HAP-1 (cell line): ENCODE results near the gene SIK3.
"Not testable (repeated sequence)": the region's sequence is repeated elsewhere in the genome, so short reads cannot be mapped to it uniquely, and the experiment has no call there.

ENCODE experiments used
- DNase-seq, 2 experiments: peaks; one replicate each; pipeline ENCODE4 v3.0.0-alpha.2; 2016 to 2020; ENCODE audit warnings: low spot score in 2 of 2
- H3K27me3 ChIP-seq: fragments of 250-450 bp; sonication (Bioruptor Pico); 2 replicates; pipeline ENCODE4 v1.5.1; 2020; ENCODE audit warnings: low read depth, mild to moderate bottlenecking, moderate library complexity
- H3K36me3 ChIP-seq: fragments of 250-450 bp; sonication (Bioruptor Pico); replicated peaks from 2 replicates; pipeline ENCODE4 v1.5.1; 2020; ENCODE audit warnings: mild to moderate bottlenecking
- H3K4me1 ChIP-seq: fragments of 250-450 bp; sonication (Bioruptor Pico); 2 replicates; pipeline ENCODE4 v1.5.1; 2020; ENCODE audit warnings: mild to moderate bottlenecking
- H3K4me3 ChIP-seq: fragments of 250-450 bp; sonication (Bioruptor Pico); 2 replicates; pipeline ENCODE4 v1.5.1; 2020; ENCODE audit warnings: mild to moderate bottlenecking, moderate library complexity
- H3K9me3 ChIP-seq: fragments of 250-450 bp; sonication (Bioruptor Pico); 2 replicates; pipeline ENCODE4 v1.5.1; 2020; ENCODE audit warnings: mild to moderate bottlenecking, moderate library complexity
- in situ Hi-C: fragments of 300-500 bp; cut with MboI; formaldehyde crosslinking; loops from 3 replicates; pipeline ENCODE4 v1.14.3; 2020; ENCODE audit warnings: low sequenced_read_pairs, inconsistent platforms, mixed read lengths

Gene SIK3

GRCh38 chr11:116838321-116839084 is 259.7 kb downstream of the SIK3 start:
- in situ Hi-C loops, result no loop called here
- no peak for DNase-seq
- Histone ChIP-seq H3K27me3 (no peaks in the 10 kb centered on the region), H3K36me3 (no peaks in the 10 kb centered on the region; the same call in 1 of the 2 replicates), H3K4me3 (no peak overlapping the region), H3K4me1 (peaks cover 7% of the 10 kb centered on the region), H3K9me3 (no peaks in the 10 kb centered on the region)

GRCh38 chr11:116837231-116838091 is 260.8 kb downstream of the SIK3 start, which contains the start of gene APOA1:
TSS of gene APOA1 (minus strand) at chr11:116837622. CDS start at chr11:116837387, 235 bp downstream.
- H3K4me3 ChIP-seq, result no peak within 1 kb of the TSS
- peaks cover 7% of the 10 kb centered on the region for H3K4me1 ChIP-seq
- no peaks in the 10 kb centered on the region for H3K9me3 ChIP-seq
- in situ Hi-C loops, result no loop called here
- H3K27me3 ChIP-seq, result no peaks in the 10 kb centered on the region
- H3K36me3 ChIP-seq, result no peaks in the 10 kb centered on the region
- no peak for DNase-seq

- Histone ChIP-seq H3K4me1 (peaks cover 7% of the 10 kb centered on the region), H3K4me3 (no peak overlapping the region), H3K36me3 (no peaks in the 10 kb centered on the region), H3K9me3 (no peaks in the 10 kb centered on the region), H3K27me3 (no peaks in the 10 kb centered on the region)
- in situ Hi-C loops, result no loop called here
- DNase-seq, result no peak
Observed at GRCh38 chr11:116836632-116836991, 261.6 kb downstream of the SIK3 start.

GRCh38 chr11:116835791-116836631 is 262.2 kb downstream of the SIK3 start:
- Histone ChIP-seq H3K36me3 (no peaks in the 10 kb centered on the region), H3K4me3 (peak overlapping the region; percentile 27), H3K27me3 (no peaks in the 10 kb centered on the region), H3K4me1 (peaks cover 7% of the 10 kb centered on the region), H3K9me3 (no peaks in the 10 kb centered on the region)
- in situ Hi-C loops, result no loop called here
- peak; percentile 85 to 91 for DNase-seq

- Histone ChIP-seq H3K9me3 (no peaks in the 10 kb centered on the region), H3K36me3 (no peaks in the 10 kb centered on the region), H3K4me3 (peak overlapping the region; percentile 27), H3K4me1 (peaks cover 7% of the 10 kb centered on the region), H3K27me3 (no peaks in the 10 kb centered on the region)
- in situ Hi-C loops, result no loop called here
- no peak for DNase-seq
Observed at GRCh38 chr11:116835042-116835772, 263.0 kb downstream of the SIK3 start.

- H3K4me3 ChIP-seq, H3K27me3 ChIP-seq, H3K9me3 ChIP-seq, H3K4me1 ChIP-seq, in situ Hi-C loops, H3K36me3 ChIP-seq, DNase-seq: not testable (repeated sequence)
Observed at GRCh38 chr11:116834535-116835041, 263.6 kb downstream of the SIK3 start.

GRCh38 chr11:116833816-116834534 is 264.3 kb downstream of the SIK3 start:
- no peaks in the 10 kb centered on the region for H3K27me3 ChIP-seq

GRCh38 chr11:116833491-116833815 is 264.8 kb downstream of the SIK3 start:
- no peaks in the 10 kb centered on the region for H3K9me3 ChIP-seq
- DNase-seq, result no peak
- H3K36me3 ChIP-seq, result no peaks in the 10 kb centered on the region
- in situ Hi-C loops, result no loop called here
- no peaks in the 10 kb centered on the region for H3K27me3 ChIP-seq
- peaks cover 7% of the 10 kb centered on the region for H3K4me1 ChIP-seq
- no peak overlapping the region for H3K4me3 ChIP-seq

More at GRCh38 chr11:116833816-116834534, 264.3 kb downstream of the SIK3 start:
- Histone ChIP-seq H3K36me3 (no peaks in the 10 kb centered on the region), H3K4me3 (no peak overlapping the region), H3K9me3 (no peaks in the 10 kb centered on the region), H3K4me1 (peaks cover 7% of the 10 kb centered on the region)
- in situ Hi-C loops, result no loop called here
- DNase-seq, result no peak

- no peaks in the 10 kb centered on the region for H3K9me3 ChIP-seq
- no peaks in the 10 kb centered on the region for H3K27me3 ChIP-seq
- no peak overlapping the region for H3K4me3 ChIP-seq
- in situ Hi-C loops, result no loop called here
- DNase-seq, result no peak
- H3K36me3 ChIP-seq, result no peaks in the 10 kb centered on the region
- peaks cover 7% of the 10 kb centered on the region for H3K4me1 ChIP-seq
Observed at GRCh38 chr11:116832350-116833290, 265.6 kb downstream of the SIK3 start.

- Histone ChIP-seq H3K9me3 (no peaks in the 10 kb centered on the region), H3K4me3 (no peak overlapping the region), H3K36me3 (no peaks in the 10 kb centered on the region), H3K4me1 (peaks cover 7% of the 10 kb centered on the region), H3K27me3 (no peaks in the 10 kb centered on the region)
- in situ Hi-C loops, result no loop called here
- no peak for DNase-seq
Observed at GRCh38 chr11:116831790-116832349, 266.4 kb downstream of the SIK3 start.

- Histone ChIP-seq H3K4me1 (peaks cover 3% of the 10 kb centered on the region), H3K36me3 (no peaks in the 10 kb centered on the region), H3K27me3 (no peaks in the 10 kb centered on the region), H3K4me3 (no peak overlapping the region), H3K9me3 (no peaks in the 10 kb centered on the region)
- no peak for DNase-seq
- in situ Hi-C loops, result no loop called here
Observed at GRCh38 chr11:116830184-116830912, 267.9 kb downstream of the SIK3 start.
